HCT116 (cell line): ENCODE results near the gene MAP2K6. TPM values are rescaled to one million over a fixed set of nuclear protein-coding genes. Genes with fewer than 3 reads are reported as not detected.

Experiments
- ATAC-seq: fragments of 200-7000 bp; cut with Tn5 transposase; 2 replicates; pipeline ENCODE4 v1.9.1; 2020; ENCODE audit warnings: mild to moderate bottlenecking, moderate library complexity
- BruUV-seq: library from RNA; stranded (reverse); fragments of 400-500 nt; replicated peaks from 2 replicates; lab custom pipeline; 2021; lab: Mats Ljungman, UMichigan
- CTCF ChIA-PET: fragments of 300-600 bp; sonication (Branson Sonifier 250); formaldehyde crosslinking; loops from one replicate; lab custom pipeline; 2021; ENCODE audit warnings: antibody characterized with exemption; lab: Charles Lee
- POLR2A ChIA-PET: fragments of 300-600, 350-600 bp; sonication (Branson Sonifier 250); formaldehyde crosslinking; loops from one replicate; lab custom pipeline; 2021; ENCODE audit warnings: antibody characterized with exemption; lab: Charles Lee
- RAD21 ChIA-PET, 2 experiments: fragments of 300-600 bp; sonication (Branson Sonifier 250); formaldehyde crosslinking; loops; one replicate each; lab custom pipeline; 2023; ENCODE audit warnings: low total read pairs in 2 of 2; ENCODE audit not compliant: uncharacterized antibody in 2 of 2, unreplicated experiment in 2 of 2, low non-redundant PET in 1 of 2; lab: Charles Lee
- DNase-seq: peaks from one replicate; pipeline ENCODE4 v3.0.0-alpha.2; 2010; ENCODE audit warnings: low read depth, low spot score
- H2AFZ ChIP-seq: fragments of 200-600 bp; shearing (Covaris generic), sonication (generic); 2 replicates; pipeline ENCODE4 v1.6.1; 2017; ENCODE audit warnings: low read depth, mixed run types, mixed read lengths, antibody characterized with exemption, low read length; ENCODE audit not compliant: poor library complexity, severe bottlenecking
- H3K27ac ChIP-seq: 2 replicates; pipeline ENCODE4 v1.5.1; 2012; ENCODE audit warnings: low read depth, low read length
- H3K27me3 ChIP-seq: fragments of 200-600 bp; sonication (generic); 2 replicates; pipeline ENCODE4 v1.6.1; 2016; ENCODE audit warnings: mixed run types, low read length, mixed read lengths; ENCODE audit not compliant: insufficient read depth
- H3K36me3 ChIP-seq, 2 experiments: fragments of 200-500 bp in 1 of 2; fragments of 200-600 bp in 1 of 2; sonication (Bioruptor generic) in 1 of 2; sonication (generic) in 1 of 2; 2 replicates each; pipeline versions ENCODE4 v1.5.1 to v1.6.1; 2014 to 2016; ENCODE audit warnings: low read length in 2 of 2, inconsistent platforms in 1 of 2, mixed read lengths in 1 of 2, mixed run types in 1 of 2; ENCODE audit not compliant: insufficient read depth in 2 of 2, control insufficient read depth in 1 of 2
- H3K4me1 ChIP-seq, 2 experiments: fragments of 200-600 bp in 1 of 2; sonication (generic) in 1 of 2; 2 replicates each; pipeline versions ENCODE4 v1.5.1 to v1.6.1; 2012 to 2017; ENCODE audit warnings: low read length in 2 of 2, inconsistent platforms in 1 of 2, mild to moderate bottlenecking in 1 of 2, mixed read lengths in 1 of 2, mixed run types in 1 of 2, moderate library complexity in 1 of 2; ENCODE audit not compliant: insufficient read depth in 2 of 2, control insufficient read depth in 1 of 2
- H3K4me2 ChIP-seq: fragments of 200-600 bp; sonication (generic); 2 replicates; pipeline ENCODE4 v1.6.1; 2017; ENCODE audit warnings: mixed run types, low read length, mixed read lengths
- H3K4me3 ChIP-seq, 2 experiments: fragments of 200-600 bp in 1 of 2; sonication (generic) in 1 of 2; replicated peaks in 1 of 2; 2 replicates each; pipeline ENCODE4 v1.5.1; 2011 to 2016; ENCODE audit warnings: low read length in 2 of 2, control low read depth in 1 of 2, low read depth in 1 of 2, mild to moderate bottlenecking in 1 of 2, mixed read lengths in 1 of 2, mixed run types in 1 of 2
- H3K79me2 ChIP-seq: fragments of 200-600 bp; sonication (generic); 2 replicates; pipeline ENCODE4 v1.6.1; 2017; ENCODE audit warnings: mild to moderate bottlenecking, mixed run types, low read length, moderate library complexity, mixed read lengths; ENCODE audit not compliant: insufficient read depth
- H3K9ac ChIP-seq: fragments of 200-600 bp; sonication (generic); 2 replicates; pipeline ENCODE4 v1.6.1; 2016; ENCODE audit warnings: low read length, mixed read lengths
- H3K9me2 ChIP-seq: fragments of 200-600 bp; sonication (generic), shearing (Covaris generic); 2 replicates; pipeline ENCODE4 v1.6.1; 2017; ENCODE audit warnings: mixed run types, mild to moderate bottlenecking, moderate library complexity; ENCODE audit not compliant: insufficient read depth
- H3K9me3 ChIP-seq, 2 experiments: fragments of 200-500 bp in 1 of 2; fragments of 200-600 bp in 1 of 2; sonication (Bioruptor generic) in 1 of 2; sonication (generic) in 1 of 2; 2 replicates each; pipeline ENCODE4 v1.6.1; 2014 to 2017; ENCODE audit warnings: low read length in 2 of 2, mixed read lengths in 2 of 2, inconsistent platforms in 1 of 2, low read depth in 1 of 2, mild to moderate bottlenecking in 1 of 2, mixed run types in 1 of 2, moderate library complexity in 1 of 2; ENCODE audit not compliant: control insufficient read depth in 1 of 2, insufficient read depth in 1 of 2
- H4K20me1 ChIP-seq: fragments of 200-600 bp; sonication (generic), shearing (Covaris generic); 2 replicates; pipeline ENCODE4 v1.6.1; 2017; ENCODE audit warnings: mixed run types, mild to moderate bottlenecking, moderate library complexity; ENCODE audit not compliant: insufficient read depth
- CEBPB ChIP-seq: IDR thresholded peaks from 2 replicates; pipeline ENCODE4 v1.6.1; 2012; ENCODE audit warnings: low read depth
- EGR1 ChIP-seq: IDR thresholded peaks from 2 replicates; pipeline ENCODE4 v1.6.1; 2012; ENCODE audit warnings: low read depth
- EZH2 ChIP-seq: fragments of 200-600 bp; sonication (generic); IDR thresholded peaks from 2 replicates; pipeline ENCODE4 v1.6.1; 2017; ENCODE audit warnings: antibody characterized with exemption, mixed run types
- FOSL1 ChIP-seq: IDR thresholded peaks from 2 replicates; pipeline ENCODE4 v1.6.1; 2012; ENCODE audit warnings: low read depth
- JUND ChIP-seq: IDR thresholded peaks from 2 replicates; pipeline ENCODE4 v1.6.1; 2012
- POLR2AphosphoS5 ChIP-seq: IDR thresholded peaks from 2 replicates; pipeline ENCODE4 v1.6.1; 2011; ENCODE audit warnings: mild to moderate bottlenecking, low read depth, low read length, moderate library complexity
- RAD21 ChIP-seq: IDR thresholded peaks from 2 replicates; pipeline ENCODE4 v1.6.1; 2012; ENCODE audit warnings: low read depth, mild to moderate bottlenecking
- REST ChIP-seq: IDR thresholded peaks from 2 replicates; pipeline ENCODE4 v1.6.1; 2012; ENCODE audit warnings: low read depth
- SRF ChIP-seq: IDR thresholded peaks from 2 replicates; pipeline ENCODE4 v1.6.1; 2012; ENCODE audit warnings: low read depth
- YY1 ChIP-seq: IDR thresholded peaks from 2 replicates; pipeline ENCODE4 v1.6.1; 2011; ENCODE audit warnings: low read length, low read depth, moderate library complexity, mild to moderate bottlenecking; ENCODE audit not compliant: insufficient replicate concordance; ENCODE audit errors: extremely low read depth
- ZFX ChIP-seq: fragments of 450-650 bp; IDR thresholded peaks from 2 replicates; pipeline ENCODE4 v1.6.1; 2017
- intact Hi-C: fragments of 100-400 bp; cut with micrococcal nuclease; formaldehyde crosslinking; loops from 2 replicates; pipeline ENCODE4 v1.10.0; 2022
- total RNA-seq: library from RNA; stranded (reverse); gene quantifications from one replicate; pipeline ENCODE4 v1.2.1, GENCODE V29; 2021; ENCODE audit not compliant: unreplicated experiment

The MAP2K6 gene
- total RNA-seq, 1 experiment from 2014 or later: 0.22 TPM

GRCh38 chr17:69505740-69506139 is 91.2 kb downstream of the MAP2K6 start:
- Histone ChIP-seq H3K36me3 (no peaks in the 10 kb centered on the region), H3K27ac (no peak overlapping the region), H3K4me1 (no peaks in the 10 kb centered on the region; a peak in 1 of 4 replicates), H3K79me2 (no peaks in the 10 kb centered on the region), H3K9me2 (no peaks in the 10 kb centered on the region), H3K9me3 (no peaks in the 10 kb centered on the region), H3K4me2 (no peak overlapping the region), H3K9ac (no peak overlapping the region), H4K20me1 (no peaks in the 10 kb centered on the region), H3K27me3 (no peaks in the 10 kb centered on the region), H3K4me3 (no peak overlapping the region), H2AFZ (no peak overlapping the region)
- ATAC-seq: no peak
- intact Hi-C loops: no loop called here
- TF ChIP-seq CEBPB (no peak), EZH2 (no peak), FOSL1 (no peak), REST (no peak), YY1 (no peak), SRF (no peak), JUND (no peak), EGR1 (no peak), ZFX (no peak), POLR2AphosphoS5 (no peak), RAD21 (no peak)
- CTCF ChIA-PET: interaction anchor here (0.8 to 1.9 kb wide), 5 partner anchors 10 to 20 kb away, joined by 3 to 6 read pairs (median 4); no protein-coding TSS in a partner anchor
- no TSS peak for BruUV-seq
- RAD21 ChIA-PET: no interaction called here
- DNase-seq: no peak
- POLR2A ChIA-PET: no interaction called here
